Fibroblast of pulmonary artery (primary cell): ENCODE measurements around the gene CD320.

Experiments
- DNase-seq: peaks from one replicate; pipeline ENCODE4 v3.0.0-alpha.2; 2010; ENCODE audit warnings: low read depth
- H3K4me3 ChIP-seq: replicated peaks from 2 replicates; pipeline ENCODE4 v1.5.1; 2011; ENCODE audit warnings: low read depth, mild to moderate bottlenecking, control low read depth, low read length, moderate library complexity
- TF ChIP-seq, protein P1 (sequence below): IDR thresholded peaks from 2 replicates; pipeline ENCODE4 v1.5.1; 2011; ENCODE audit warnings: mild to moderate bottlenecking, control low read depth, low read length, inconsistent platforms; ENCODE audit errors: missing control alignments

The CD320 gene

DNA sequence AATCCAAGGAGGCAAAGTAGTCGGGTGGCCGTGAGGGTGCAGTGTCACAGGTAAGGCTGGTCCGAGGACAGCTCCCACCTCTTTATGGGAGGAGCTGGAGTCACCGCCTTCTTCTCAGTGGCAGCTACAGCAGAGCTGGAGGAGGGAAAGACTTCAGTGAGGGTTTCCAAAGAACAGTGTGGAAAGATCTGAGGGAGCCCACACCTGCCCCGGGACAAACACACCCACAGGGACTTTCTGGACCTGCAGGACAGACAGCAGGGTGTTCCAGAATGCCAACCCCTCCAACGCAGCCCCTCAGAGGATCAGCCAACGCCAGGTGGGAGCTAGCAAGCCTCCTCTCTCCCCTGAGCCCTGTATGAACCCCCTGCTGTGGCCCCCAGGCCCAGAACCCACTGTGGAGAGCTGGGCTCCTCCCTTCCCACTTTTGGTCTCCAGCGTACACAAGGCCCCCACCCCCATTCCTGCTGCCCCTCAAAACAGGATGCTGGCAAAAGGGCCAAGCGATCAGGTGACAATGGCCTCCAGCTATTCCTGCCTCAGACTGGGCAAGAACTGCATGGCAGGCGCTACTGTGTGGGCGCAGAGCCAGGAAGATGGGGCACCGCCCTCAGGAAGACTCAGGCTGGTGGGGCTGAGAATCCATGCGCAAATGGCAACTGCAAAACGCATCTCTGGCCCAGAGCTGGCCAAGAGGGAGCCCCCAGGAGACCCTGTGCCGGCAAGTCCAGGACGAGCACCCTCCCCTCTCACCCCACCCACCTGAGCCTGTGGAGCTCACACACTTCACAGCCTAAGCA is 3.5 kb upstream of the CD320 start:
- DNase-seq = no peak
- no peak overlapping the region for H3K4me3 ChIP-seq
- TF ChIP-seq, protein P1, sequence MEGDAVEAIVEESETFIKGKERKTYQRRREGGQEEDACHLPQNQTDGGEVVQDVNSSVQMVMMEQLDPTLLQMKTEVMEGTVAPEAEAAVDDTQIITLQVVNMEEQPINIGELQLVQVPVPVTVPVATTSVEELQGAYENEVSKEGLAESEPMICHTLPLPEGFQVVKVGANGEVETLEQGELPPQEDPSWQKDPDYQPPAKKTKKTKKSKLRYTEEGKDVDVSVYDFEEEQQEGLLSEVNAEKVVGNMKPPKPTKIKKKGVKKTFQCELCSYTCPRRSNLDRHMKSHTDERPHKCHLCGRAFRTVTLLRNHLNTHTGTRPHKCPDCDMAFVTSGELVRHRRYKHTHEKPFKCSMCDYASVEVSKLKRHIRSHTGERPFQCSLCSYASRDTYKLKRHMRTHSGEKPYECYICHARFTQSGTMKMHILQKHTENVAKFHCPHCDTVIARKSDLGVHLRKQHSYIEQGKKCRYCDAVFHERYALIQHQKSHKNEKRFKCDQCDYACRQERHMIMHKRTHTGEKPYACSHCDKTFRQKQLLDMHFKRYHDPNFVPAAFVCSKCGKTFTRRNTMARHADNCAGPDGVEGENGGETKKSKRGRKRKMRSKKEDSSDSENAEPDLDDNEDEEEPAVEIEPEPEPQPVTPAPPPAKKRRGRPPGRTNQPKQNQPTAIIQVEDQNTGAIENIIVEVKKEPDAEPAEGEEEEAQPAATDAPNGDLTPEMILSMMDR = no peak

DNA sequence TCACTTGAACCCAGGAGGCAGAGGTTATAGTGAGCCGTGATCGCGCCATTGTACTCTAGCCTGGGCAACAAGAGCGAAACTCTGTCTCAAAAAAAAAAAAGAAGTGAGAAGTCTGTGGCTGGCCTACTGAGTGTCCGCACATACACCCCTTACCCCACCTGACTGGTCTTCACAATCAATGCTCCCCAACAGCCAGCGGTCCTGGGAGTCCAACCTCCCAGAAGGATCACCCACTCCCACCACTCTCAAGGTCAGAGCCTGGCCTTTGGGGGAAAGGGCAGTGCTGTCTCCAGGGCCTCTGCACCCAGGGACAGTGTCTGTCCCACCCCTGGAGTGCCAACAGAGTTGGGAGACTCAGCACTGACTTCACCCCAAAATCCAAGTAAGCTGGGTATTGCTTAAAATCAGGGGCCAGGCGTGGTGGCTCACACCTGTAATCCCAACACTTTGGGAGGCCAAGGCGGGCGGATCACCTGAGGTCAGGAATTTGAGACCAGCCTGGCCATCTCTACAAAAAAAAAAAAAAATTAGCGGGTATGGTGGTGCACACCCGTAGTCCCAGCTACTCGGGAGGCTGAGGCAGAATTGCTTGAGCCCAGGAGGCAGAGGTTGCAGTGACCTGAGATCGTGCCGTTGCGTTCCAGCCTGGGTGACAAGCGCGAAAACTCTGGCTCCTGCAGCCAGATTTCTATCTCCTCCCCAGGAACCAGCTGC is 2.3 kb upstream of the CD320 start:
- H3K4me3 ChIP-seq = no peak overlapping the region
- no peak for DNase-seq
- TF ChIP-seq, protein P1 = no peak

- TF ChIP-seq, protein P1 = no peak
- DNase-seq = no peak
- peak overlapping the region; percentile 66 for H3K4me3 ChIP-seq
Observed at GRCh38 chr19:8308891-8309291, 733 bp upstream of the CD320 start.

GRCh38 chr19:8307400-8307964 is 676 bp downstream of the CD320 start:
- peak overlapping the region; percentile 66 for H3K4me3 ChIP-seq
- no peak for DNase-seq
- TF ChIP-seq, protein P1 = no peak

DNA sequence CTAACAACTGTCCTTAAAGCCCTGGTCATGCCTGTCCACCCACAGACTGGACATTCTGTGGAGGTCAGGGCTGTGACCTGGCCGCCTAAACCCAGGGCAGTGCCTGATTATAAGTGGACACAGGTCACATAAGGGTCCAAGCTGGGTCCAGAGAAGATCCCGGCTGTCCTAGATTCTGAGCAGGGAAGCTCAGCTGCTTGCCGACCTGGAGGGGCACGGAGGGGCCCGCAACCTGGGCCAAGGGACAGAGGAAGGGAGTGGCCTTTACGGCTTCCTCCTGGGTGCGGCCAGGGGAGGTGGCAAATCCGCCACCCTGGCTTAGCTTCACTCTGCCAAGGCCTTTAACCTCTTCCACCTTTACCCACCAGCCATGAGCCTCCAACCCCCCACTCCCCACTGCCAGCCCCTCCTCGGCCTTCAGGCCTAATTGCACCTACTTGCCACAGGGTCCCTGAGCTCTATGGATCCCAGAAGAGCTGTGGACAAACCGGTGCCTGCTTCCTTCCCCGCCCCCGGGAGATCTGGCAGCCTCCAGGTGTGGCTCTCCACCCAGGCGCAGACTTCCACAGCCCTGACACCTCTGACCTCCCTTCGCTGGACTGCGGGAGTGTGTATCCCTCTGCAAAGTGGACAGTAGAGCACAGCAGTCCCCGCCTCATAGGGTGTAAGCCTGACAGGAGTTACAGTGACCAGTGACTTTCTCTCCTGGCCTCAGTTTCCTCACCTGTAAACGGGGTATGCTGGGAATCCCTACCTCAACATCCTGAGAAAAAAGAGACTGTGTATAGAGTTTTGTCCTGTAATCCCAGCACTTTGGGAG is 1.7 kb downstream of the CD320 start:
- no peak overlapping the region for H3K4me3 ChIP-seq
- no peak for DNase-seq
- TF ChIP-seq, protein P1 = no peak

DNA sequence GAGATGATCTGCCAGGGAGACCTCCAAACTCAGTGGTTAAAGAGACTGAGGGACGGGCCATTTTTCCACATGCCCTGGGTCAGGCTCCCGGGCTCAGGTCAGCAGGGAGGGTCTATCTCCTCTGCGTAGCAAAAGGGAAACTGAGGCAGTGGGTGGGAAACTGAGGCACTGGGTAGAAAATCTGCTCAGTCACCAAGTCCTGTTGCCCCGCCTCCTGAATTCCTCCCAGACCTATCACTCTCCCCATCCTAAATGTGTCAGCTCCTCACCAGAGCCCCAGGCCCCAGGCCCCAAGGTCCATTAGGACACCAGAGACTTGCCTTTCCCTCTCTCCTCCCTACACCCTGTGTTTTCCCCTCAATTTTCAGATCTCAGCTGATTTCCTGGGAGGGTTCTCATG is 2.4 kb downstream of the CD320 start:
- no peak for DNase-seq
- H3K4me3 ChIP-seq = no peak overlapping the region
- TF ChIP-seq, protein P1 = no peak
